GM23248 (cell line): Measurements from ENCODE around the gene CCDC81.

Experiments
- EZH2 ChIP-seq: fragments of 200-600 bp; sonication (generic); IDR thresholded peaks from 2 replicates; pipeline ENCODE4 v1.6.1; 2018; ENCODE audit warnings: antibody characterized with exemption, mild to moderate bottlenecking; ENCODE audit not compliant: insufficient read depth, poor library complexity, severe bottlenecking
- EZH2phosphoT487 ChIP-seq: fragments of 200-600 bp; sonication (generic); IDR thresholded peaks from 2 replicates; pipeline ENCODE4 v1.6.1; 2018; ENCODE audit warnings: antibody characterized with exemption, moderate library complexity, mild to moderate bottlenecking, low read depth; ENCODE audit not compliant: insufficient read depth

DNA sequence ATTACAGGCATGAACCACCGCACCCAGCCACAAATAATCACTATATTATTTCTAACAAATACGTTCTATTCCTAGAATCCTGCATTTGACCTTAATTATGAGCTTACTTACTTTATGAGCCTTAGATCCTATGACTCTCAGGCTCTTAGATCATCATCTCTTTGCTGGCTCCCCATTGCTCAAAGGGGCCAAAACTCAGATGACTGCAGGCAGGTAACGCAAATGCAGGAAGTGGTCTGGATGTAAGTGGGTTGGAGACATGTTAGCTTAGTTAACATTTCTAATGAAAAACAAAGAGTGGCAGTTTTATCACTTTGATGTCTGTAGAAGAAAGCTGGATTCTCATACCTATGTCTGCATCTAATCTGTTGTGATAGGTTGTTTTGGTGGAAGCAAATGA is 23.4 kb downstream of the CCDC81 start:
- TF ChIP-seq EZH2 (no peak), EZH2phosphoT487 (no peak)
